Bronchial epithelial cell (primary cell): ENCODE results near the gene ZDHHC18. TPM values are rescaled to one million over a fixed set of nuclear protein-coding genes. Genes with fewer than 3 reads are reported as not detected.

Experiments
- DNase-seq: peaks from one replicate; pipeline ENCODE4 v3.0.0-alpha.2; 2010; ENCODE audit warnings: low read depth
- FAIRE-seq: peaks from 2 replicates; lab custom pipeline; 2011; peaks lifted over from hg19 to GRCh38; lab: Jason Lieb, UNC
- H3K27me3 ChIP-seq: 2 replicates; pipeline ENCODE4 v1.5.1; 2011; ENCODE audit warnings: low read length; ENCODE audit not compliant: control insufficient read depth, insufficient read depth
- H3K36me3 ChIP-seq: 2 replicates; pipeline ENCODE4 v1.5.1; 2011; ENCODE audit warnings: low read length; ENCODE audit not compliant: control insufficient read depth, insufficient read depth
- H3K4me3 ChIP-seq: 2 replicates; pipeline ENCODE4 v1.5.1; 2011; ENCODE audit warnings: mild to moderate bottlenecking, low read depth, low read length, control low read depth
- CTCF ChIP-seq: IDR thresholded peaks from 2 replicates; pipeline ENCODE4 v1.5.1; 2011; ENCODE audit warnings: mild to moderate bottlenecking, moderate library complexity, low read length, control low read depth, inconsistent platforms; ENCODE audit not compliant: insufficient read depth, severe bottlenecking
- total RNA-seq: library from RNA; depleted of rRNA; stranded (reverse); fragments of >200 nt; gene quantifications from 2 replicates; pipeline ENCODE4 v1.2.1, GENCODE V29; 2014

Gene ZDHHC18
- total RNA-seq, 1 donor from 2014 or later: 5.0 TPM

GRCh38 chr1:26811708-26812107 is 14.8 kb upstream of the ZDHHC18 start:
- Histone ChIP-seq H3K36me3 (no peaks in the 10 kb centered on the region), H3K27me3 (no peaks in the 10 kb centered on the region), H3K4me3 (no peak overlapping the region)
- FAIRE-seq (no peak), DNase-seq (no peak)
- TF ChIP-seq CTCF: no peak

- Histone ChIP-seq H3K36me3 (no peaks in the 10 kb centered on the region), H3K4me3 (no peak overlapping the region), H3K27me3 (no peaks in the 10 kb centered on the region)
- TF ChIP-seq CTCF: no peak
- DNase-seq (no peak), FAIRE-seq (no peak)
Observed at GRCh38 chr1:26814377-26814776, 12.1 kb upstream of the ZDHHC18 start.

- Histone ChIP-seq H3K36me3 (no peaks in the 10 kb centered on the region), H3K27me3 (no peaks in the 10 kb centered on the region), H3K4me3 (no peak overlapping the region)
- no peak for FAIRE-seq
- TF ChIP-seq CTCF: no peak
- DNase-seq: no peak
Observed at GRCh38 chr1:26814893-26815292, 11.6 kb upstream of the ZDHHC18 start.

- Histone ChIP-seq H3K27me3 (no peaks in the 10 kb centered on the region), H3K36me3 (no peaks in the 10 kb centered on the region), H3K4me3 (no peak overlapping the region)
- FAIRE-seq (no peak), DNase-seq (no peak)
- TF ChIP-seq CTCF: no peak
Observed at GRCh38 chr1:26820784-26821269, 5.7 kb upstream of the ZDHHC18 start.

GRCh38 chr1:26822737-26823395 is 3.6 kb upstream of the ZDHHC18 start:
- Histone ChIP-seq H3K36me3 (no peaks in the 10 kb centered on the region), H3K27me3 (no peaks in the 10 kb centered on the region), H3K4me3 (no peak overlapping the region)
- FAIRE-seq: no peak
- no peak for TF ChIP-seq CTCF
- DNase-seq: no peak

GRCh38 chr1:26824731-26825130 is 1.8 kb upstream of the ZDHHC18 start:
- FAIRE-seq (no peak), DNase-seq (peak; percentile 52)
- no peaks in the 10 kb centered on the region for H3K27me3 ChIP-seq

More at GRCh38 chr1:26824731-26825130, 1.8 kb upstream of the ZDHHC18 start:
- no peaks in the 10 kb centered on the region for H3K36me3 ChIP-seq
- TF ChIP-seq CTCF: no peak
- no peak overlapping the region for H3K4me3 ChIP-seq
